GM12878 (cell line): ENCODE results near the gene DIAPH2.

Source experiments
- DPF2 ChIP-seq: fragments of 450-650 bp; IDR thresholded peaks from 2 replicates; pipeline ENCODE4 v1.6.1; 2017; ENCODE audit warnings: mild to moderate bottlenecking
- IKZF2 ChIP-seq, 2 experiments: fragments of 450-650 bp; IDR thresholded peaks; 2 replicates each; pipeline ENCODE4 v1.6.1; 2017; ENCODE audit warnings: mild to moderate bottlenecking in 2 of 2, moderate library complexity in 2 of 2
- KDM1A ChIP-seq: fragments of 200-600 bp; sonication (generic); IDR thresholded peaks from 2 replicates; pipeline ENCODE4 v1.6.1; 2016; ENCODE audit warnings: borderline replicate concordance
- POLR2A ChIP-seq: IDR thresholded peaks from 2 replicates; pipeline ENCODE4 v1.6.1; 2011; ENCODE audit warnings: low read depth, mild to moderate bottlenecking, low read length
- RAD21 ChIP-seq: IDR thresholded peaks from 2 replicates; pipeline ENCODE4 v1.6.1; 2011; ENCODE audit warnings: mild to moderate bottlenecking, low read depth, low read length, moderate library complexity; ENCODE audit not compliant: insufficient read depth
- SIN3A ChIP-seq: IDR thresholded peaks from 2 replicates; pipeline ENCODE4 v1.6.1; 2012; ENCODE audit warnings: low read depth, low read length, improper control_type of control experiment
- SP1 ChIP-seq: IDR thresholded peaks from one replicate; pipeline ENCODE4 v1.6.1; 2011; ENCODE audit warnings: low read depth, low read length
- YY1 ChIP-seq: IDR thresholded peaks from 2 replicates; pipeline ENCODE4 v1.6.1; 2011; ENCODE audit warnings: low read depth, mild to moderate bottlenecking, low read length
- TF ChIP-seq, protein P1 (sequence below), 3 experiments: IDR thresholded peaks in 2 of 3; conservative IDR thresholded peaks in 1 of 3; 2 replicates each; pipeline ENCODE4 v1.5.1; 2011; ENCODE audit warnings: low read depth in 3 of 3, low read length in 3 of 3, mild to moderate bottlenecking in 3 of 3, control low read depth in 2 of 3, moderate library complexity in 2 of 3, inconsistent platforms in 1 of 3, mixed read lengths in 1 of 3; ENCODE audit not compliant: control insufficient read depth in 2 of 3, insufficient read depth in 1 of 3; ENCODE audit errors: extremely low read depth in 1 of 3
- TF ChIP-seq, protein P2 (sequence below): IDR thresholded peaks from 2 replicates; pipeline ENCODE4 v1.6.1; 2012; ENCODE audit warnings: mild to moderate bottlenecking, low read depth, low read length
- TF ChIP-seq, protein P3 (sequence below): fragments of 450-650 bp; IDR thresholded peaks from 2 replicates; pipeline ENCODE4 v1.6.1; 2017; ENCODE audit warnings: mild to moderate bottlenecking
- TF ChIP-seq, protein P4 (sequence below): fragments of 450-650 bp; formaldehyde crosslinking; IDR thresholded peaks from 2 replicates; pipeline ENCODE4 v1.4.0; 2022; ENCODE audit warnings: mild to moderate bottlenecking, moderate library complexity

GRCh38 chrX:96984538-96984937, 299.9 kb downstream of the DIAPH2 start:
- no peak for TF ChIP-seq SP1
- no peak for TF ChIP-seq RAD21
- no peak for TF ChIP-seq DPF2
- TF ChIP-seq, protein P1, sequence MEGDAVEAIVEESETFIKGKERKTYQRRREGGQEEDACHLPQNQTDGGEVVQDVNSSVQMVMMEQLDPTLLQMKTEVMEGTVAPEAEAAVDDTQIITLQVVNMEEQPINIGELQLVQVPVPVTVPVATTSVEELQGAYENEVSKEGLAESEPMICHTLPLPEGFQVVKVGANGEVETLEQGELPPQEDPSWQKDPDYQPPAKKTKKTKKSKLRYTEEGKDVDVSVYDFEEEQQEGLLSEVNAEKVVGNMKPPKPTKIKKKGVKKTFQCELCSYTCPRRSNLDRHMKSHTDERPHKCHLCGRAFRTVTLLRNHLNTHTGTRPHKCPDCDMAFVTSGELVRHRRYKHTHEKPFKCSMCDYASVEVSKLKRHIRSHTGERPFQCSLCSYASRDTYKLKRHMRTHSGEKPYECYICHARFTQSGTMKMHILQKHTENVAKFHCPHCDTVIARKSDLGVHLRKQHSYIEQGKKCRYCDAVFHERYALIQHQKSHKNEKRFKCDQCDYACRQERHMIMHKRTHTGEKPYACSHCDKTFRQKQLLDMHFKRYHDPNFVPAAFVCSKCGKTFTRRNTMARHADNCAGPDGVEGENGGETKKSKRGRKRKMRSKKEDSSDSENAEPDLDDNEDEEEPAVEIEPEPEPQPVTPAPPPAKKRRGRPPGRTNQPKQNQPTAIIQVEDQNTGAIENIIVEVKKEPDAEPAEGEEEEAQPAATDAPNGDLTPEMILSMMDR (IDR thresholded peaks at IDR 0.05 in 2 of 3, conservative IDR thresholded peaks at IDR 0.05 in 1 of 3; ENCODE audit: control insufficient read depth in 2 of 3, extremely low read depth in 1 of 3, insufficient read depth in 1 of 3, low read depth in 3 of 3, low read length in 3 of 3) = no peak
- TF ChIP-seq, protein P2, sequence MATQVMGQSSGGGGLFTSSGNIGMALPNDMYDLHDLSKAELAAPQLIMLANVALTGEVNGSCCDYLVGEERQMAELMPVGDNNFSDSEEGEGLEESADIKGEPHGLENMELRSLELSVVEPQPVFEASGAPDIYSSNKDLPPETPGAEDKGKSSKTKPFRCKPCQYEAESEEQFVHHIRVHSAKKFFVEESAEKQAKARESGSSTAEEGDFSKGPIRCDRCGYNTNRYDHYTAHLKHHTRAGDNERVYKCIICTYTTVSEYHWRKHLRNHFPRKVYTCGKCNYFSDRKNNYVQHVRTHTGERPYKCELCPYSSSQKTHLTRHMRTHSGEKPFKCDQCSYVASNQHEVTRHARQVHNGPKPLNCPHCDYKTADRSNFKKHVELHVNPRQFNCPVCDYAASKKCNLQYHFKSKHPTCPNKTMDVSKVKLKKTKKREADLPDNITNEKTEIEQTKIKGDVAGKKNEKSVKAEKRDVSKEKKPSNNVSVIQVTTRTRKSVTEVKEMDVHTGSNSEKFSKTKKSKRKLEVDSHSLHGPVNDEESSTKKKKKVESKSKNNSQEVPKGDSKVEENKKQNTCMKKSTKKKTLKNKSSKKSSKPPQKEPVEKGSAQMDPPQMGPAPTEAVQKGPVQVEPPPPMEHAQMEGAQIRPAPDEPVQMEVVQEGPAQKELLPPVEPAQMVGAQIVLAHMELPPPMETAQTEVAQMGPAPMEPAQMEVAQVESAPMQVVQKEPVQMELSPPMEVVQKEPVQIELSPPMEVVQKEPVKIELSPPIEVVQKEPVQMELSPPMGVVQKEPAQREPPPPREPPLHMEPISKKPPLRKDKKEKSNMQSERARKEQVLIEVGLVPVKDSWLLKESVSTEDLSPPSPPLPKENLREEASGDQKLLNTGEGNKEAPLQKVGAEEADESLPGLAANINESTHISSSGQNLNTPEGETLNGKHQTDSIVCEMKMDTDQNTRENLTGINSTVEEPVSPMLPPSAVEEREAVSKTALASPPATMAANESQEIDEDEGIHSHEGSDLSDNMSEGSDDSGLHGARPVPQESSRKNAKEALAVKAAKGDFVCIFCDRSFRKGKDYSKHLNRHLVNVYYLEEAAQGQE = no peak
- no peak for TF ChIP-seq POLR2A
- TF ChIP-seq IKZF2 (IDR thresholded peaks at IDR 0.05) = no peak
- TF ChIP-seq SIN3A = no peak
- TF ChIP-seq KDM1A = no peak
- TF ChIP-seq, protein P3, sequence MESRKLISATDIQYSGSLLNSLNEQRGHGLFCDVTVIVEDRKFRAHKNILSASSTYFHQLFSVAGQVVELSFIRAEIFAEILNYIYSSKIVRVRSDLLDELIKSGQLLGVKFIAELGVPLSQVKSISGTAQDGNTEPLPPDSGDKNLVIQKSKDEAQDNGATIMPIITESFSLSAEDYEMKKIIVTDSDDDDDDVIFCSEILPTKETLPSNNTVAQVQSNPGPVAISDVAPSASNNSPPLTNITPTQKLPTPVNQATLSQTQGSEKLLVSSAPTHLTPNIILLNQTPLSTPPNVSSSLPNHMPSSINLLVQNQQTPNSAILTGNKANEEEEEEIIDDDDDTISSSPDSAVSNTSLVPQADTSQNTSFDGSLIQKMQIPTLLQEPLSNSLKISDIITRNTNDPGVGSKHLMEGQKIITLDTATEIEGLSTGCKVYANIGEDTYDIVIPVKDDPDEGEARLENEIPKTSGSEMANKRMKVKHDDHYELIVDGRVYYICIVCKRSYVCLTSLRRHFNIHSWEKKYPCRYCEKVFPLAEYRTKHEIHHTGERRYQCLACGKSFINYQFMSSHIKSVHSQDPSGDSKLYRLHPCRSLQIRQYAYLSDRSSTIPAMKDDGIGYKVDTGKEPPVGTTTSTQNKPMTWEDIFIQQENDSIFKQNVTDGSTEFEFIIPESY = no peak
- TF ChIP-seq, protein P4, sequence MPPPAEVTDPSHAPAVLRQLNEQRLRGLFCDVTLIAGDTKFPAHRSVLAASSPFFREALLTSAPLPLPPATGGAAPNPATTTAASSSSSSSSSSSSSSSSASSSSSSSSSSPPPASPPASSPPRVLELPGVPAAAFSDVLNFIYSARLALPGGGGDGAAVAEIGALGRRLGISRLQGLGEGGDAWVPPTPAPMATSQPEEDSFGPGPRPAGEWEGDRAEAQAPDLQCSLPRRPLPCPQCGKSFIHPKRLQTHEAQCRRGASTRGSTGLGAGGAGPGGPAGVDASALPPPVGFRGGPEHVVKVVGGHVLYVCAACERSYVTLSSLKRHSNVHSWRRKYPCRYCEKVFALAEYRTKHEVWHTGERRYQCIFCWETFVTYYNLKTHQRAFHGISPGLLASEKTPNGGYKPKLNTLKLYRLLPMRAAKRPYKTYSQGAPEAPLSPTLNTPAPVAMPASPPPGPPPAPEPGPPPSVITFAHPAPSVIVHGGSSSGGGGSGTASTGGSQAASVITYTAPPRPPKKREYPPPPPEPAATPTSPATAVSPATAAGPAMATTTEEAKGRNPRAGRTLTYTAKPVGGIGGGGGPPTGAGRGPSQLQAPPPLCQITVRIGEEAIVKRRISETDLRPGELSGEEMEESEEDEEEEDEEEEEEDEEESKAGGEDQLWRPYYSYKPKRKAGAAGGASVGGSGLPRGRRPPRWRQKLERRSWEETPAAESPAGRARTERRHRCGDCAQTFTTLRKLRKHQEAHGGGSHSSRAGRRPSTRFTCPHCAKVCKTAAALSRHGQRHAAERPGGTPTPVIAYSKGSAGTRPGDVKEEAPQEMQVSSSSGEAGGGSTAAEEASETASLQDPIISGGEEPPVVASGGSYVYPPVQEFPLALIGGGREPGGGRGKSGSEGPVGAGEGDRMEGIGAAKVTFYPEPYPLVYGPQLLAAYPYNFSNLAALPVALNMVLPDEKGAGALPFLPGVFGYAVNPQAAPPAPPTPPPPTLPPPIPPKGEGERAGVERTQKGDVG (CRISPR knock-in tag) = no peak
- no peak for TF ChIP-seq YY1
